GM21723 (cell line): ENCODE measurements around the gene MAF.

Experiments
- ATAC-seq: cut with Tn5 transposase; IDR thresholded peaks from one replicate; pipeline ENCODE4 v1.9.1; 2021; ENCODE audit warnings: mild to moderate bottlenecking, moderate library complexity; ENCODE audit not compliant: unreplicated experiment

Gene MAF

GRCh38 chr16:79547085-79547484 lies 53.5 kb downstream of the MAF start:
- no peak for ATAC-seq
